ENCODE measurements around the gene RFX3. TPM values are rescaled to one million over a fixed set of nuclear protein-coding genes. Genes with fewer than 3 reads are reported as not detected.

The RFX3 gene
- total RNA-seq, 4 donors from 2014 or later: 4.0 to 8.2 (median 5.6) TPM

DNA sequence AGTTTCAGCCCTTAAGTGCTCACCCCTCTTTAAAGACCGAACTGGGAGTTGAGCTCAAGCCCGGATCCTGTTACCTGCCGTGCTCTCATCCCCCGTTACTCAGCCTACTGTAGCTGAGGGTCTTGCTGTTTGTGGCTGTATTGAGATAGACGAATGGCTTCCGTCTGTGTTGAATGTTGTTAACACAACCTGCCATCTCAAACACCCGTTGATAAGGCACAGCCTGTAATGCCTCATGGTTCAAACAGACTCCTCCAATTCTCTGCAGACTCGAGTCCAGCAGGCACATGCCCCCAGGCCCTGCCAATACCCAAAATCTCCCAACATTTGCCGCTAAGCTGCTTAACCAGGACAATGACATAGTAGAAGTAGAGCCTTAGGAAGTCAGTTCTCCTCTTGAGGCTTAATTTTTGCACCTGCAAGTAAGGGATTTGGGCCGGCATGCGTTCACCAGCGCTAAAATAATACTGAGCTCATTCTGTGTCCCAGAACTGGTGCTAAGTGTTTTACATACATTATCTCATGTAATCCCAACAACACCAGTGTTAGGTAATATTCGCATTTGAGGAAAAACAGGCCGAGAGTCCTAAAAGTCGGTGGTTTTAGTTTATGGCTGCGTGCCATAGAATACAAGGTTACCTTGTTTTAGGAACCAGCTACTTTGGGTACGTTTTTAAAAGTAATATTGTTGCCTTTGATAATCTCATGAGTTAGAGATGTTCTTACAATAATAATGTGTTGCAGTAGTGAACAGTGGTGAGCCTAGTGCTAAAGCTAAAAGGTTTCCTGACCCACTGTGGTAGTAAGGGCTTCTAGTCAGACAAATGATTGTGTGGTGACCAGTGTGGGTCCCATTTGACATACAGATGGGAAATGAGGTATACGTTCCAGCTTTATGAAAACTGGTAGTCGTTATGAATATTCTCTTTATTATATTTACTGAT, 1.5 kb upstream of the RFX3 start:
- peak in 1 of 2 donors; percentile 26 for DNase-seq (ENCODE audit: low spot score in 2 of 2)
- WGBS, 2 donors: 14 to 19% methylated on average over 19 of the region's 19 CpGs
- TF ChIP-seq POLR2A (IDR thresholded peaks at IDR 0.05) (no peak), CTCF (IDR thresholded peaks at IDR 0.05) (no peak)
- intact Hi-C loops (cut with DNase I; ENCODE audit: low total_unique reads): no loop called here
- peak overlapping the region; percentile 93 for H3K4me3 ChIP-seq (ENCODE audit: low read depth, poor library complexity, severe bottlenecking)

DNA sequence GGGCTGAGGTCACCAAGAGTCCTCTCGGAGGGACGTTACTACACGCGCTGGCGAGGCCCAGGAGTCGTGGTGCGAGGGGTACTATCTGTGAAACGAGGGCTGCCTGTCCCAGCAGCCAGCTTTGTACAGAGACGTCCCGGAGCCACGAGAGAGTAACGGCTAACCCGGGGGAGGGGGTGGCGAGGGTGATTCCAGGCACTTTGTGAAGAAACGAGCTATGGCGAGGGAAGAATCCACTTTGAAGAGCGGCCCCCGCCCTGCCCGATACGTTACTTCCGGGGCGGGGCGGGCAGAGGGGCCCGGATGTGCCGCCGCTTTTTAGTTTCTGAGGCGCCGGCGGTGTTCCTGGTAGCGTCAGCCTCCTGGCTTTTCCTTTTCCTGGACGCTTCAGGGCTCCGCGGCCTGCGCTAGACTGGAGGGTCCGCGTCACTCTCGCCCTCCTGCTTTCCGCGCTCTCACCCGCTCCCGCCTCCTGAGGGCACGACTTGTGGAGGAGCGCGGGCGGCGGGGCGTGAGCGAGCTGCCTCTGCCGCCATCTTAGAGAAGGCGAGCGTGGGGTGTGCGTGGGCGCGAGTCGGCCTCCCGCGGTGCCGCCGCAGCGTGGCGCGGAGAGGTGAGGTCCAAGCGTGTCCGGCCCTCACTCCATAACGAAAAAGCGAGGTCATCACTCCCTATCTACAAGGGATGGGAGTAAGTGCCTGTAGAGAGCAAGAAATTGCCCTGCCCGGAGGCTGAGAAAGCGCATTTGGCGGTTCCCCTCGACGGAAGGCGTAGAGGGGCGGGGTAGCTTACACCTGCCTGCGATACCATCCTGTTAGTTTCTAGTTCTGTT, 580 bp upstream of the RFX3 start:
- intact Hi-C loops (cut with DNase I; ENCODE audit: low total_unique reads): no loop called here
- WGBS, 2 donors: 0 to 1% methylated on average over 62 to 66 of the region's 74 CpGs
- peak; percentile 86 to 97 for DNase-seq (ENCODE audit: low spot score in 2 of 2)
- TF ChIP-seq POLR2A (IDR thresholded peaks at IDR 0.05): peak in 1 of 2 donors; percentile 97
- TF ChIP-seq CTCF (IDR thresholded peaks at IDR 0.05): no peak
- H3K4me3 ChIP-seq (ENCODE audit: low read depth, poor library complexity, severe bottlenecking): peak overlapping the region; percentile 93

DNA sequence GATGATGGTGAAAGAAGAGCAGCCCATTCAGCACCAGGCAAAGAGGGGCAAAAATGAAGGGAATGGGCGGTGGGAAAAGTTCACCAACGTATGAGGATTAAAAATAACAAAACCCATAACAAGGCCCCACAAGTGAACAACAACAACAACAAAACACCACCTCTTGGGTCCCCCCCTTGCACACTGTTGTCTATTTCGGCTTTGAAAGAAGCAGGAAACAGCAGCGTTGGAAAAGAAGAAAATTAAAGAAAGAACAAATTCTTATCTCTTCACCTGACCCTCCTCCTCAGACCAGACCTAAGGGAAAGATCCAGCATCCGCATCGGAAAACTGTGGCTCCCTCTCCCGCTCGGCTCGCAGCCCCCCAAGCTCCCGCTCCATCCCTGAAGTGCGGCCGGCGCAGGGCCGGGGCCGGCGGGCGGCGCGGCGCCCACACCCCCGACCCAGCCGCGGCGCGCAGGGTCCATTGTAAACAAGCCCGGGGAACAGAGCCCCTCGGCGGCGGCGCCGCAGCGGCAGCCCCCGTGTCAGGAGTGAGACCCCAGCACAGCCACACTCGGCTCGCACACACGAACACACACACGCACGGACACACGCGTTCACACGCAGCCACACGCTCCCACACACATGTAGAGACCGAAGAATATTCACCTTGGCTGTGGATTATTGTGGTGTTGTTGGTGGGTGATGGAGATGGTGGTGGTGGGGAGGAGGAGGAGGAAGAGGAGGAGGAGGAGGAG, 535 bp downstream of the RFX3 start:
- DNase-seq (ENCODE audit: low spot score in 2 of 2): peak in 1 of 2 donors; percentile 87
- TF ChIP-seq POLR2A (IDR thresholded peaks at IDR 0.05) (no peak), CTCF (IDR thresholded peaks at IDR 0.05) (no peak)
- H3K4me3 ChIP-seq (ENCODE audit: low read depth, poor library complexity, severe bottlenecking): peak overlapping the region; percentile 93
- intact Hi-C loops (cut with DNase I; ENCODE audit: low total_unique reads): no loop called here
- WGBS, 2 donors: 0 to 1% methylated on average over 30 to 33 of the region's 43 CpGs

- 88 to 98% methylated on average over 1 of the region's 1 CpG for WGBS, 2 donors
- TF ChIP-seq POLR2A (IDR thresholded peaks at IDR 0.05): no peak
- TF ChIP-seq CTCF (IDR thresholded peaks at IDR 0.05): no peak
- no peak overlapping the region for H3K4me3 ChIP-seq (ENCODE audit: low read depth, poor library complexity, severe bottlenecking)
- intact Hi-C loops (cut with DNase I; ENCODE audit: low total_unique reads): no loop called here
- DNase-seq (ENCODE audit: low spot score in 2 of 2): no peak
Measured at GRCh38 chr9:3521966-3522365, 3.8 kb downstream of the RFX3 start.

DNA sequence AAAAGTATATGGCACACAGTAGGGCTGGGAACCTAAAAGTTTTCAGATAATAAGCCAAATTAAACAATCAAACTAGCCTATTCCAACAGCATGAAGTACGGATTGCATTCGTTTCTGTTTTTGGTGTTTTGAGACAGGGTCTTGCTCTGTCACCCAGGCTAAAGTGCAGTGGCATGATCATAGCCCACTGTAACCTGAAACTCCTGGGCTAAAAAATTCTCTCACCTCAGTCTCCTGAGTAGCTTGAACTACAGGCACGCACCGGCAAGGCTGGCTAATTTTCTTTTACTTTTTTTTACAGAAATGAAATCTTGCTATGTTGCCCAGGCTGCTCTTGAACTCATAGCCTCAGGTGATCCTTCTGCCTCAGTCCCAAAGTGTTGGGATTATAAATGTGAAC, 5.2 kb downstream of the RFX3 start:
- DNase-seq (ENCODE audit: low spot score in 2 of 2): no peak
- TF ChIP-seq CTCF (IDR thresholded peaks at IDR 0.05) (no peak), POLR2A (IDR thresholded peaks at IDR 0.05) (no peak)
- H3K4me3 ChIP-seq (ENCODE audit: low read depth, poor library complexity, severe bottlenecking): no peak overlapping the region
- intact Hi-C loops (cut with DNase I; ENCODE audit: low total_unique reads): no loop called here
- WGBS, 2 donors: 89 to 94% methylated on average over 4 of the region's 4 CpGs

Measured in lower leg skin (tissue), 4 donors.